ENCODE data around the gene PHETA1.
"Not testable (repeated sequence)": the region's sequence is repeated elsewhere in the genome, so short reads cannot be mapped to it uniquely, and the experiment has no call there.

PHETA1 gene

DNA sequence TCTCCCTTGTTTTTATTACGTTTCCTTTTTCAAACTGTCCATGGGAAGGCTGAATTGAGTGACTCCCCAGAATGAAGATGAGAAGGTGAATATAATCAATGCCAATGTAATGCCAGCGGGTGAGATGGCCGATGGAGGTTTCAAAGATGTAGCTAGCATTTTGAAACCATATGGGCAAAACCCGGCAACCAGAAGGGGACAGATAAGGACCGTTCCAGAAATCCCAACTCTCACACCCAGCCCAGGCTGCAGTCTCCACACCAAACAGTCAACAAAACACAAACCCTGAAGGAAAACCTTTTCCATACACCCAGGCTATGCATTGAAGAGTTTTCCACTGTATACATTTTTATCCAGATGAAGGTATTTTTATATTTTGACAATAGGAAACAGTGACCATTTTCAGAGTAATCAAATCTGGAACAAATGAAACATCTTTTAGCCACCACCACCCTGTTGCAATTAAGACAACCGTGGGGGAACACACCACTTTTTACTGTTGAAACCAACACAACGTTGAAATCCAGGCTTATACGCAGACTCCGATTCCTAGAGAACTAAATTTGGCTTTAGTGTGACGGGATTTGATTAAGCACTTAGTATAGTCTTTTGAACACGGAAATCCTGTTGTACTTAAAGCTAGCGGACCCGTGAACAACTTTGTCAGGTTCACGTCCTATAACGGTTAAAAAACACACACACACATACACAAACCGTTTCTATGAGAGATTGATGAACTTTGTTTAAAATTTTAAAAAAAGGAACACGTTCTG, 19.0 kb downstream of the PHETA1 start:
- DNase-seq (ENCODE audit: low read depth in 2 of 2) = no peak

DNA sequence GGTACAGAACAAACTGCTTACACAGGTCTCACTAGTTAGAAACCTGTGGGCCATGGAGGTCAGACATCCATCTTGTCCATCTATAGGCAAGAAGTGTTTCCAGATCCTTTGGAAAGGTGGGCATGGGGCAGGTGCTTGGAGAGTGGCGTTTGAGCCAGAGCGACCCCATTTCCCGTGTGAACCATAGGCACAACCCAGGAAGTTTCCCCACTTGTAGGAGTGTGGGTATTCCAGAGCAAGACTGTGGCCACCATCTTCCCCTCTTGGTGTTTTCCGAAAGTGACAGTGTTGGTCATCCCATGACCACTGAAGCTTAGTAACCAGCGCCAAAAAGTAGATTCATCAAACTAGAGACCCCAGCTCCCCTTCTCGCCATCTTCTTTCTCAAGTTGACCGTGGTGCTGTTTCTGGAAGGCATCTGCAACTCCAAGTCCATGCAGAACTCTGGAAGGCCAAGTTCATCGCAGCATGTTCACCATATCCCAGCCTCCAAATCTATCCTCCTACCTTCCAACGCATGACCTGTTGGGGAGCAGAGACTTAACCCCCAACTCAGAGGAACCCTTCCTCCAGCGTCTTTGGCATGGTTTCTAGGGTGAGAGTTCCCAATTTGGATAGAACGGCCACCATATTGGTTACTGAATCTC, 19.7 kb downstream of the PHETA1 start:
- DNase-seq (ENCODE audit: low read depth in 2 of 2) = no peak

DNA sequence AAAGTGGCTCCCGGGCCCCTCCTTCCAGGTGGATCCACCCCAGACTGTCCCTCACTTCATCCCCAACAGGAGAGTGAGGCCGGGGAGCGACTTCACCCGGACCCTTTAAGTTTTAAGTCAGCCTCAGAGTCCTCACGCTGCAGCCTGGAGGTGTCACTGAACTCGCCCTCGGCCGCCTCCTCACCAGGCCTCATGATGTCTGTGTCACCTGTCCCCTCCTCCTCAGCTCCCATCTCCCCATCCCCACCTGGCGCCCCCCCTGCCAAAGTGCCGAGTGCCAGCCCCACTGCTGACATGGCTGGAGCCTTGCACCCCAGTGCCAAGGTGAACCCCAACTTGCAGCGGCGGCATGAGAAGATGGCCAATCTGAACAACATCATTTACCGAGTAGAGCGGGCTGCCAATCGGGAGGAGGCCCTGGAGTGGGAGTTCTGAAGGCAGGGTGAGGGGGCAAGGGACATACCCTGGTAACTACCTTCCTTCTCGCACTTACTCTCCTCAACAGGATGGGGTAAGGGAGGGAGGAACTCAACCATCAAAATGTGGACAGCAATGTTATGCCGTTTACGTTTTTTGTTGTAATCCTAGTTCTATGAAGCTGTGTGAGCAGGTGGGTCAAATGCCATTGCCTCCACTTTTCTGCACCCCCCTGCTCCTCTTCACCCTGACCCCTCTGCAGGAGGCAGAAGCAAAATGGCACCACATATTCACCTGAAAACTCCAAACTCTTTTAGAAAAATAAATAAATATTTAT, 20.8 kb downstream of the PHETA1 start:
- DNase-seq (ENCODE audit: low read depth in 2 of 2) = no peak

DNA sequence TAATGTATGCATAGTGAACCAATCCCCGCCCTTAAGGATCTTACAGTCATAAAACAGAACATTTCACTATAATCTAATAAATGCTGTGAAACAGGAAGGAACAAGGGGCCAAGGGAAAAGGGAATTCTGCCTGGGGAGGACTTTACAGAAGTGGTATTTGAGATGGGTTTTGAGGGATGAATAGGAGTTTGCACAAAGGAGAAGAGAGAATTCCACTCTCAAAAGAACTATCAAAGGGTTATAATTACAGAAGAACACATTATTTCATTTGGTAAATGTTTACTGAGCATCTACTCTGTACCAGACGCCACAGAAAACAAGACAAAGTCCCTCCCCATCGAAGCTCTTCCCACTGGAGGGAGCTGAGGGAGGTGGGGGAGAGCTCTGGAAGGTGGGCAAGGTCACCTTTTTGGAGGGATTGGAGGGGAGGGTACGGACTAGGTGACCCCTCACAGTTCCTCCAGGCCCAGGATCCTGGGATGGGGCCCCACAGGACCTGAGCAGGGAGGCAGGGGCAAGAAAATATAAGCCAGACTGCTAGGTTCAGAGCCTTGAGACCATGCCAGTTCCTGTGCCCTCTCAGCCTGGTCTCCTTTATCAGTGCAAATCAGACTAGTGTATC, 24.5 kb downstream of the PHETA1 start:
- no peak for DNase-seq (ENCODE audit: low read depth in 2 of 2)

DNA sequence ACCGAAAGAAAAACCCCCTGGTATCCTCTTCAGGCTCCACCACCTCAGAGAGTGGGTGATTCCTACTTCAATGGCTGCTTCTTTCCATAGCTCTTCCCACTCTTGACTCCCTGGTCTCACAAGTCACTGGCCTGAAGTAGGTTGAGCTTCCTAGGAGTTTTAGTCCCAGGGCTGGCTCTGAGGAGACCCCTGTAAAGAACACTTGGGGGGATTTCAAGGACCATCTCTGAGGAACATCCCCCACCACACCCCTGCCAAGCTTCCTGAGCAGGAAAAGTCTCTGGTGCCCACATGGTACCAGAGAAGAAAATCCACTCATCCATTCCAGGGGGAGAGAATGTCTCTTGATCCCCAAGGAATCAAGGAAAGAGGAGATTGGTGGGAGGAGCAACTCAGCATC, 25.7 kb downstream of the PHETA1 start:
- no peak for DNase-seq (ENCODE audit: low read depth in 2 of 2)

DNA sequence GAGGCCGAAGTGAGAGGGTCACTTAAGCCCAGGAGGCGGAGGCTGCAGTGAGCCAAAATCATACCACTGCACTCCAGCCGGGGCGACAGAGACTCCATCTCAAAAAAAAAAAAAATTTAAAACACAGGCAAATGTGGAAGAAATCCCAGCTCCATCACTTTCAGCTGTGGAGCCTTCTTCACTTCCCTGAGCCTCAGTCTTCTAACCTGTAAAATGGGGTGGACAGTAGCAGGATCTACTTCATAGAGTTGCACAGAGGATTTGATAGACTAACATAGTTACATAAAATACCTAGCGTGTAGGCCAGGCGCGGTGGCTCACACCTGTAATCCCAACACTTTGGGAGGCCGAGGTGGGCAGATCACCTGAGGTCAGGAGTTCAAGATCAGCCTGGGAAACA, 26.5 kb downstream of the PHETA1 start:
- no peak for DNase-seq (ENCODE audit: low read depth in 2 of 2)

DNA sequence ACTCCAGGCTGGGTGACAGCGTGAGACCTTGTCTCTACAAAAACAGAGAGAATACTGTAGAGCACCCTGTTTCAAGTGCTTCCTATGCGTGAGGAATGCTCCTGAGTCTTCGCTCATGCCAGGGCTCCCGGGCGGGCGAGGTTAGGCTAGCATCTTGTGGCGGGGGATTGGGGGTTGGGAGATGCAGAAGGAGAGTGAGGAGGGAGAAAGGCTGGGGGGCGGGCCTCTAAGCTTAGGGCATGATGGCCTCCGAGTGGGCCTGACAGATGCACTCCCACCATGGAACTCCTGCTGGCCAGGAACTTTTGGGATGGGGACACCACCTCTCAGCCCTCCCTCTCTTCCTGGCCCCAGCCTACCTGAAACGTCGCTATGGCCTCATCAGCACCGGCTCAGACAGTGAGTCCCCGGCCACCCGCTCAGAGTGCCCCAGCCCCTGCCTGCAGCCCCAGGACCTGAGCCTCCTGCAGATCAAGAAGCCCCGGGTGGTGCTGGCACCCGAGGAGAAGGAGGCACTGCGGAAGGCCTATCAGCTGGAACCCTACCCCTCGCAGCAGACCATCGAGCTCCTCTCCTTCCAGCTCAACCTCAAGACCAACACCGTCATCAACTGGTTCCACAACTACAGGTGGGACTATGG, 27.3 kb downstream of the PHETA1 start:
- no peak for DNase-seq (ENCODE audit: low read depth in 2 of 2)

DNA sequence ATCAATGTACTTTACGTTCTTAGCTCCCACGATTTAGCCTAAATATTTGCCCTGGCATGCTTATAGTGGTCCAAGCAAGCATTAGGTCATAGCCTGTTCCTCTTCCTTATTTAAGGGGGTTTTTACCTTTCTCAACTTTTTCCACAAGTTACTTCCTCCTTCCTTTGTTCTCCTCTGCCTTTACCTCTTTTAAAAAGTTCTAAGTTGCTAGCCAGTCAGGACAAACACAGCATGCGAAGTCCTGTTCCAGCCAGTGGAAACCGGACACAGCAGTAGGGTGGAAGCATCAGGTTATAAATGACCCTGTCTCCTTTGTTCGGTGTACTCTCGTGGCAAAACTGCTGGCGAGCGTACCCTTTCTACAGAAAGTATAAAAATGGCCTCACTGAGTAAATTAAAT, 28.2 kb downstream of the PHETA1 start:
- not testable (repeated sequence) for DNase-seq (ENCODE audit: low read depth in 2 of 2)

DNA sequence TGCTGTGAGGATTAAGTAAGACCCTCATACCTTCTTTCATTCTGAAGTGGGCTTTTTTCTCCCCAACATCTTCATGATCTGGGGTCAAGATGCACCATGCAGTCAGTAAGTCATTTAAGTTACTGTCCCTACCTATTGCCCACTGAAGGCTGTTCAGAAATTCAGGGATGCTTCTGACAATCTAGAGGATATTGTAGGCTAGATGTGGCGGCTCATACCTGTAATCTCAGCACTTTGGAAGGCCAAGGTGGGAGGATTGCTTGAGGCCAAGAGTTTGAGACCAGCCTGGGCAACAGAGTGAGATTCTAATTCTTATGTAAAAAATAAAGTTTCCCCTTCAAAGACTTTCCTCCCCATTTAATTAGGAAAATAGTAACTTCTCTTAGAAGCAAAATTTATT, 28.7 kb downstream of the PHETA1 start:
- no peak for DNase-seq (ENCODE audit: low read depth in 2 of 2)

DNA sequence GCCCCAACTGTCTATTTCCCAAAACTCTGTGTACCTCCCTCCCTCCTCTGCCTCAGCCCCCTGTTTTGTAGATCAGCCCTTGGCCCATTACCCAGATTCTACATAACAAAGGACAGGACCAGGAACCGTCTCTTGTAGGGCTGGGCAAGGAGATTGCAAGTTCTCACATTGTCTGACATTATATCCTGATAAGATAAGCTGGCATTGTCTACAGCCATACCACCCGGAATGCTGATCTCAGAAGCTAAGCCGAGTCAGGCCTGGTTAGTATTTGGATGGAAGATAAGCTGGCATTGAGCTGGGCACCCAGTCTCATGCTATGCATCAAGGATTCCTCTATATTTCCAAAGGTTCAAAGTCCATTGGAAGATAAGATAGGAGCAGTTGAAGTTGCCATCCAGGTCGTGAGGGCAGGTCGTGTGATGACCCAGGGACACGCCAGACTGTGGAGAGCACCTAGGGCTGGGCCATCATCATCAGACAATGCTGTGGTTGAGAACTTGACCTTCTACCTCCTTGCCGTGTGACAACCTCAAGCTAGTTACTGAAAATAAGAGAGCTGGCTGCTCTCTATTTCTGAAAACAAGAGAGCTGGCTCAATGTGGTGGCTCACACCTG, 29.5 kb downstream of the PHETA1 start:
- no peak for DNase-seq (ENCODE audit: low read depth in 2 of 2)

DNA sequence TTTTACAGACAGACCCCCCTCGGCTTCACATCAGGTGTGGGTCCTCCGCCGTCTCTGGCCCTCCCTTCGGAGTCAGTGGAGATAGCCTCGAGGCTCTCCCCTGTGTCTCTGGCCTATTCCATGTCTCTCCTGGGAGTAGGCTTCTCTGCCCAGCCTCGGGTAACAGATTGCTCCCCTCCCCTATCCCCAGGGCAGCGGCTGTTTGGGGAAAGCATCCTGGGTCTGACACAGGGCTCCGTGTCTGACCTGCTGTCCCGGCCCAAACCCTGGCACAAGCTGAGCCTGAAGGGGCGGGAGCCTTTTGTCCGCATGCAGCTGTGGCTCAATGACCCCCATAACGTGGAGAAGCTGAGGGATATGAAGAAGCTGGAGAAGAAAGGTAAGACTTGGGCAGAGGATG, 30.8 kb downstream of the PHETA1 start:
- DNase-seq (ENCODE audit: low read depth in 2 of 2) = no peak

DNA sequence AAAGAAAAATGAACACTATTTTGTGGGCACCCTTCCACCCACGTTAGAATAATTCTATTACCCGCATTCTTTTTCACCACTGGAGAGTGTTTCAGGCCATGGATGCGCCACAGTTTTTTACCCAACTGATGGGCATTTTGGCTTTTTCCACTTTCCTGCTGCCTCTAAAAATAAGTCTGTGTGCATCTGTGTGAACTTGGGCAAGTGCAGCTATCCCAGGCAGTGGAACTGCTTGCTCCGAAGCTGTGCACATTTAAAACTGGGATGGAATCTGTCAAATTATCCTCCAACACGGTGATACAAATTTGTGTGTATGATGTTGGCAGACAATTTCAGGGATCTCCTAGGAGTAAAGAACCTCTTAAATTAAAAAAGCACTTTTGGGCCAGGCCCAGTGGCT, 31.5 kb downstream of the PHETA1 start:
- DNase-seq (ENCODE audit: low read depth in 2 of 2) = no peak

DNA sequence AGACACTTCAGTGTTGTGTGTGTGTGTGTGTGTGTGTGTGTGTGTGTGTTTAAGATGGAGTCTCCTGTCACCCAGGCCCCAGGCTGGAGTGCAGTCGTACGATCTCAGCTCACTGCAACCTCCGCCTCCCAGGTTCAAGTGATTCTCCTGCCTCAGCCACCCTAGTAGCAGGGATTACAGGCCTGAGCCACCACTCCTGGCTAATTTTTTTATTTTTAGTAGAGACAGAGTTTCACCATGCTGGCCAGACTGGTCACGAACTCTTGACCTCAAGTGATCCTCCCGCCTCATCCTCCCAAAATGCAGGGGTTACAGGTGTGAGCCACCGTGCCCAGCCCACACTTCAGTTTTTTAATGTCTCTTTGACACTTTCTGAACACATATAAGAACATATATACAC, 32.5 kb downstream of the PHETA1 start:
- not testable (repeated sequence) for DNase-seq (ENCODE audit: low read depth in 2 of 2)

DNA sequence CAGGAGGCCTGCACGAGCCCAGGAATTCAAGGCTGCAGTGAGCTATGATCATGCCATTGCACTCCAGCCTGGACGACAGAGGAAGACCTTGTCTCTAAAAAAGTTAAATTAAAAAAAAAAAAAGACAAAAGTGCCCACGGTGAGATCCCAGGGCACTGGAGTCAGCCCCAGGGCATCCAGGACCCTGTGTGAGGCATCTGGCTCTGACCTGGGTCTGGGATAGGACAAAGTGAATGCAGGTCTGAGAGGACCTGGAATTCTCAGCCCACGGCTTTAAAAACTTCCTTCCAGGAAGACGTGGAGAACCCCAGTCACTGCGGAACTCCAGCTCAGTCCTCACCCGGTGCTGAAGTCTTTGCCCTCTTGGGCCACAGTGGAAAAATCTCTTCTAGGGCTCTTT, 33.1 kb downstream of the PHETA1 start:
- no peak for DNase-seq (ENCODE audit: low read depth in 2 of 2)

DNA sequence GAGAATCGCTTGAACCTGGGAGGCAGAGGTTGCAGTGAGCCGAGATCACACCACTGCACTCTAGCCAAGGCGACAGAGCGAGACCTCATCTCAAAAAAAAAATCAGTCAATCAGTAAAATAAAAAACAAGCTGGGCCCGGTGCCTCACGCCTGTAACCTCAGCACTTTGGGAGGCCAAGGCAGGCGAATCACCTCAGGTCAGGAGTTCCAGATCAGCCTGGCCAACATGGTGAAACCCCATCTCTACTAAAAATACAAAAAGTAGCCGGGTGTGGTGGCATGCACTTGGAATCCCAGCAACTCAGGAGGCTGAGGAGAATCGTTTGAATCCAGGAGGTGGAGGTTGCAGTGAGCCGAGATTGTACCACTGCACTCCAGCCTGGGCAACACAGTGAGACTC, 33.6 kb downstream of the PHETA1 start:
- DNase-seq (ENCODE audit: low read depth in 2 of 2) = not testable (repeated sequence)

DNA sequence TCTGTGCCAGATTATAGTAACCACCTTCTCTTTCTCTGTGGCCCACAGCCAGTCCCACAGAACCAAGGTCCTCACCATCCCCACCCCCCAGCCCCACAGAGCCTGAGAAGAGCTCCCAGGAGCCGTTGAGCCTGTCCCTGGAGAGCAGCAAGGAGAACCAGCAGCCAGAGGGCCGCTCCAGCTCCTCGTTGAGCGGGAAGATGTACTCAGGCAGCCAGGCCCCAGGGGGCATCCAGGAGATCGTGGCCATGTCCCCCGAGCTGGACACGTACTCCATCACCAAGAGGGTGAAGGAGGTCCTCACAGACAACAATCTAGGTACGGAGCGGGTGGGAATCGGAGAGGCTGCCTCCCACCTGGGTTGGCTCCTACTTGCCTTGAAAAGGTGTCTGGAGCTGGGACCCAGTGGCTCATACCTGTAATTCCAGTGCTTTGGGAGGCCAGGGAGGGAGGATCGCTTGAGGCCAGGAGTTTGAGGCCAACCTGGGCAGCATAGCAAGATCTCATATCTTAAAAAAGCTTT, 34.4 kb downstream of the PHETA1 start:
- DNase-seq (ENCODE audit: low read depth in 2 of 2) = no peak

DNA sequence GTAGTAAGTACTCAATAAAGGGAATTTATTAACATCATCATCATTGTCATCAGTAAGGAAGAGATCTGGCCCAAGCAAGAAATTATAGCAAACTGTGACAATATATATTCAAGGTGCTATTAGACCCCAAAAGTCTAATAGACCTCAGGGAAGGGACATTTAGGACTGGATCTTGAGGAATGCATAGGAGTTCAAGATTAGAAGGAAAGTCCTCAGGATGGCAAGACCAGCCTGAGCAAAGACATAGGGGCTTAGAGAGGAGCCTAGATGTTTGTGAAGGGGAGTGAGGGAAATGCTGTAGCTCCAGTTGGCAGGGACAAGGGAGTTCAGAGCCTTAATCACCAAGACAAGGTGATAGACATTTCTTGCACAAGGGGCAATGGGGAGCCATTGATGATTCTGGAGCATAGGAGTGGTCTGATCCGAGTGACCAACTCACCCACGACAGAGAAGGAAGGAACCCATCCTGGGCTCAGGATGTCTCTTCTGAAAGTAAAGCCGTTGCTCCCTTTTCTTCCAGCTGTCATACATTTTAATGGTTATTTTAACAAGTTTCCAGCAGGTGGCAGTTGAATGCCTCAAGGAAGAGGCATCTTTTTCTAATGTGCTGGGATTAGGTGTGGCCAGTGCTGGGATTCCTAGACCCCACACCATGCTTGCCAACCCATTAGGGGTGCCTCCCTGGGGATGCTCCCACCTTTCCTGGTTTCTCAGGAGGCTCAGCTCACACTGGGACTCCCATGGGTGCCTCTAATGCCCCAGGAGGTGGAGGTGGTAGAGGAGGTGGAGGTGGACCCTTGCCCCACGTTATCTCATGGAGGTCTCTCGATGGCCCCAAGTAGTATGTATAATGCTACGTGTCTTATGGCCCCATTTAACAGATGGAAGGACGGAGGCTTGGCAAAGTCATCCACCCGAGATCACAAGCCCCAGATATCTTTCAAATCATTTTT, 37.8 kb downstream of the PHETA1 start:
- DNase-seq (ENCODE audit: low read depth in 2 of 2) = no peak

DNA sequence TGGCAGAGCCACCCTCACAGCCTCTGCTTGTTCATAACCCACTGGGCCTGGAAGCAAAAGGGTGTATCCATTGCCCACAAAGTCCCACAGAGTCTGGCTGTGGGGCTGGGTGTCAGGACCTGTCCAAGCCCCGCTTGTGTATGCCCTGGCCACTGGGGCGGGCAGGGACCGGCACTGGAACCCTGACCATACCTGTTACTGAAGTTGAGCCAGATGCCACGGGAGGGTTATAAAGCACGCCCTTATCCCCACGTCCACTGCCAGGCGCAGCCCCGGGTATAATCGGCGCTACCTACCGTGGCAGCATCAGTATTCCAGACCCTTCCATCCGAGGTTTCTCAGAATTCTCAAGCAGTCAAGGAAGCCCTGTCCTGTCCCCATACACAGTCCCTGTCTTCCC, 40.8 kb downstream of the PHETA1 start:
- no peak for DNase-seq (ENCODE audit: low read depth in 2 of 2)

DNA sequence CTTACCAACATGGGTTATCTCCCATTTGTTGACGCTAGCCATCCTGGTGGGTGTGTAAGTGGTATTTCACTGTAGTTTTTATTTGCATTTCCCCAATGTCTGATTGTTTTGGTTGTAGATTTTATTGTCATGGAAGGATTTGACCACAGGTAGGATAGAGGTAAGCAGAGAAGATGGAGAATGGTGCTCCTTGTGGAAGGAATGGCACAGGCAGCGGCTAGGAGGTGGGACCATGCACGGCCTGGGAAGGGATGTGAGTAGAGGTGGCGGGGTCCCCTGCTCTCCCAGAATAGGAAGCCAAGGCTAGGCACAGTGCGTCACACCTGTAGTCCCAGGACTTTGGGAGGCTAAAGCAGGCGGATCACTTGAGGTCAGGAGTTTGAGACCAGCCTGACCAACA, 41.4 kb downstream of the PHETA1 start:
- DNase-seq (ENCODE audit: low read depth in 2 of 2) = no peak
